HL-60 (cell line): Measurements from ENCODE around the gene OXTR.

ENCODE experiments used
- DNase-seq, 2 experiments: peaks; one replicate each; pipeline ENCODE4 v3.0.0-alpha.2; 2010 to 2020; ENCODE audit warnings: low read depth in 1 of 2, low spot score in 1 of 2
- H3K27ac ChIP-seq: fragments of 250-450 bp; sonication (Bioruptor Pico); replicated peaks from 2 replicates; pipeline ENCODE4 v1.5.1; 2020; ENCODE audit warnings: mild to moderate bottlenecking, moderate library complexity
- H3K27me3 ChIP-seq: fragments of 250-450 bp; sonication (Bioruptor Pico); 2 replicates; pipeline ENCODE4 v1.5.1; 2021; ENCODE audit warnings: mild to moderate bottlenecking, moderate library complexity; ENCODE audit not compliant: insufficient read depth, poor library complexity, severe bottlenecking
- H3K4me3 ChIP-seq: replicated peaks from 2 replicates; pipeline ENCODE4 v1.5.1; 2011; ENCODE audit warnings: mild to moderate bottlenecking, control low read depth, low read length; ENCODE audit not compliant: insufficient read depth
- GABPA ChIP-seq: IDR thresholded peaks from 2 replicates; pipeline ENCODE4 v1.6.1; 2012; ENCODE audit warnings: low read depth
- POLR2AphosphoS5 ChIP-seq: IDR thresholded peaks from 2 replicates; pipeline ENCODE4 v1.6.1; 2012; ENCODE audit warnings: low read depth
- SPI1 ChIP-seq: IDR thresholded peaks from 2 replicates; pipeline ENCODE4 v1.6.1; 2012; ENCODE audit warnings: low read depth, mild to moderate bottlenecking, borderline replicate concordance
- TF ChIP-seq, protein P1 (sequence below): IDR thresholded peaks from one replicate; pipeline ENCODE4 v1.5.1; 2011; ENCODE audit warnings: low read length, control low read depth, inconsistent platforms; ENCODE audit not compliant: insufficient read depth
- TF ChIP-seq, protein P2 (sequence below): IDR thresholded peaks from 2 replicates; pipeline ENCODE4 v1.6.1; 2012; ENCODE audit warnings: low read depth; ENCODE audit not compliant: insufficient replicate concordance

OXTR gene

DNA sequence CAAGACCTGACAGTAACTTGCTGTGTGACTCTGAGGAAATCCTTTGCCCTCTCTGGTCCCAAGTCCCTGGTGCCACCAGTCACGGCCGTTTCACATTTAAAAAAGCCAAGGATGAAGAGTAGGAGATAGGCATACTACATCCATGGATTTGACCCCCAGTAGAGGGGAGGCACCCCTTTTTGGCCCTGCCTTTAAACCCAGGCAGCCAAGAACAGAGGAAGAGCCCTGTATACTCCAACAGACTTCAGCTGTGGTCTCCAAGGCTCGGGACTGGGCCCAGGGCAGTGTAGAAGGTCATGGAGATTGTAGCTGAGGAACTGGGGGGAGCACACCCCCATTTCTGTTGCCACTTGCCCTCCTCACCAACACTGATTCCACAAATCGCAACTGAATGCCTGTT is 32.1 kb downstream of the OXTR start:
- DNase-seq: no peak
- Histone ChIP-seq H3K27me3 (no peaks in the 10 kb centered on the region), H3K4me3 (no peak overlapping the region), H3K27ac (no peak overlapping the region)
- TF ChIP-seq, protein P1, sequence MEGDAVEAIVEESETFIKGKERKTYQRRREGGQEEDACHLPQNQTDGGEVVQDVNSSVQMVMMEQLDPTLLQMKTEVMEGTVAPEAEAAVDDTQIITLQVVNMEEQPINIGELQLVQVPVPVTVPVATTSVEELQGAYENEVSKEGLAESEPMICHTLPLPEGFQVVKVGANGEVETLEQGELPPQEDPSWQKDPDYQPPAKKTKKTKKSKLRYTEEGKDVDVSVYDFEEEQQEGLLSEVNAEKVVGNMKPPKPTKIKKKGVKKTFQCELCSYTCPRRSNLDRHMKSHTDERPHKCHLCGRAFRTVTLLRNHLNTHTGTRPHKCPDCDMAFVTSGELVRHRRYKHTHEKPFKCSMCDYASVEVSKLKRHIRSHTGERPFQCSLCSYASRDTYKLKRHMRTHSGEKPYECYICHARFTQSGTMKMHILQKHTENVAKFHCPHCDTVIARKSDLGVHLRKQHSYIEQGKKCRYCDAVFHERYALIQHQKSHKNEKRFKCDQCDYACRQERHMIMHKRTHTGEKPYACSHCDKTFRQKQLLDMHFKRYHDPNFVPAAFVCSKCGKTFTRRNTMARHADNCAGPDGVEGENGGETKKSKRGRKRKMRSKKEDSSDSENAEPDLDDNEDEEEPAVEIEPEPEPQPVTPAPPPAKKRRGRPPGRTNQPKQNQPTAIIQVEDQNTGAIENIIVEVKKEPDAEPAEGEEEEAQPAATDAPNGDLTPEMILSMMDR: no peak
- TF ChIP-seq POLR2AphosphoS5 (no peak), SPI1 (no peak), GABPA (no peak)
- TF ChIP-seq, protein P2, sequence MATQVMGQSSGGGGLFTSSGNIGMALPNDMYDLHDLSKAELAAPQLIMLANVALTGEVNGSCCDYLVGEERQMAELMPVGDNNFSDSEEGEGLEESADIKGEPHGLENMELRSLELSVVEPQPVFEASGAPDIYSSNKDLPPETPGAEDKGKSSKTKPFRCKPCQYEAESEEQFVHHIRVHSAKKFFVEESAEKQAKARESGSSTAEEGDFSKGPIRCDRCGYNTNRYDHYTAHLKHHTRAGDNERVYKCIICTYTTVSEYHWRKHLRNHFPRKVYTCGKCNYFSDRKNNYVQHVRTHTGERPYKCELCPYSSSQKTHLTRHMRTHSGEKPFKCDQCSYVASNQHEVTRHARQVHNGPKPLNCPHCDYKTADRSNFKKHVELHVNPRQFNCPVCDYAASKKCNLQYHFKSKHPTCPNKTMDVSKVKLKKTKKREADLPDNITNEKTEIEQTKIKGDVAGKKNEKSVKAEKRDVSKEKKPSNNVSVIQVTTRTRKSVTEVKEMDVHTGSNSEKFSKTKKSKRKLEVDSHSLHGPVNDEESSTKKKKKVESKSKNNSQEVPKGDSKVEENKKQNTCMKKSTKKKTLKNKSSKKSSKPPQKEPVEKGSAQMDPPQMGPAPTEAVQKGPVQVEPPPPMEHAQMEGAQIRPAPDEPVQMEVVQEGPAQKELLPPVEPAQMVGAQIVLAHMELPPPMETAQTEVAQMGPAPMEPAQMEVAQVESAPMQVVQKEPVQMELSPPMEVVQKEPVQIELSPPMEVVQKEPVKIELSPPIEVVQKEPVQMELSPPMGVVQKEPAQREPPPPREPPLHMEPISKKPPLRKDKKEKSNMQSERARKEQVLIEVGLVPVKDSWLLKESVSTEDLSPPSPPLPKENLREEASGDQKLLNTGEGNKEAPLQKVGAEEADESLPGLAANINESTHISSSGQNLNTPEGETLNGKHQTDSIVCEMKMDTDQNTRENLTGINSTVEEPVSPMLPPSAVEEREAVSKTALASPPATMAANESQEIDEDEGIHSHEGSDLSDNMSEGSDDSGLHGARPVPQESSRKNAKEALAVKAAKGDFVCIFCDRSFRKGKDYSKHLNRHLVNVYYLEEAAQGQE: no peak

DNA sequence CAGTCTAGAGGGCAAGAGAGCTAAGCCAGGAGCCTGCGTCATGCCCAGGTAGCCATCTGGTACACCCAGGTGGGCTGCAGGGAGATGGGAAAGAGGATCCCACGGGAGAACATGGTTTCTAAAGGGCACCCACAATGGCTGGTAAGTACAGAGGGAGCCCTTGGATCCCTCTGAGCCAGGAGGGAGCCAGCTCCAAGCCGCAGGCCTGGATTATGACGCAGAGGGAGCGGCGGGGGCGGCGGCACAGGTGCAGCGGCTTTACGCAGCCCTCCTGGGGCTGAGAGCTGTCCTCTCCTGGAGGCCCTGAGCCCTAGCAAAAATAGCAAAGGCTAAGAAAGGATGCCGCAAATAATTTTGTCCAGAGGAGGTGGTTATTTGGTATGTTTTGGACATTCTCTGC is 33.0 kb downstream of the OXTR start:
- Histone ChIP-seq H3K27me3 (no peaks in the 10 kb centered on the region), H3K27ac (no peak overlapping the region), H3K4me3 (no peak overlapping the region)
- DNase-seq: no peak
- TF ChIP-seq, protein P1: no peak
- TF ChIP-seq GABPA (no peak), POLR2AphosphoS5 (no peak), SPI1 (no peak)
- TF ChIP-seq, protein P2: no peak

DNA sequence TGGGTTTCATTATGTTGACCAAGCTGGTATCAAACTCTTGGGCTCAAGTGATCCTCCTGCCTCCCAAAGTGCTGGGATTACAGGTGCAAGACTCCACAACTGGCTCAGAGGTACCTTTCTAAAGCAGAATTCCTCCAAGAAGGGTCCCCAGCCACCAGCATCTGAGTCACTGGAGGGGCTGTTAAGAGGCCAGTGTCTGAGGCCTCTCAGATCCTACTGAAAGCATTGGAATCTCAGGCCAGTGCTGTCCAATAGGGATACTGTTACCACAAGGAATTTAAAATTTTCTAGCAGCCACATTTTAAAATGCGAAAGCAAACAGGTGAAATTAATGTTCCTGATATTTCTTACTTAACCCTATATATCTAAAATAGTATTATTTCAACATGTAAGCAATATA is 34.5 kb downstream of the OXTR start:
- Histone ChIP-seq H3K4me3 (no peak overlapping the region), H3K27ac (no peak overlapping the region), H3K27me3 (no peaks in the 10 kb centered on the region)
- DNase-seq: no peak
- TF ChIP-seq POLR2AphosphoS5: no peak
- TF ChIP-seq GABPA: no peak
- TF ChIP-seq, protein P1: no peak
- TF ChIP-seq, protein P2: no peak
- TF ChIP-seq SPI1: no peak
